Neuronal stem cell (in vitro differentiated cells): ENCODE results near the gene TOM1.

Experiments
- DNase-seq: peaks from one replicate; pipeline ENCODE4 v3.0.0-alpha.2; 2013; ENCODE audit warnings: low spot score
- H2AFZ ChIP-seq: one replicate; pipeline ENCODE4 v1.6.1; 2013; ENCODE audit warnings: mild to moderate bottlenecking, low read length, inconsistent platforms
- H2AK5ac ChIP-seq: 2 replicates; pipeline ENCODE4 v1.6.1; 2013; ENCODE audit warnings: low read depth, mild to moderate bottlenecking, inconsistent platforms, low read length, moderate library complexity, mixed read lengths
- H2BK120ac ChIP-seq: 2 replicates; pipeline ENCODE4 v1.6.1; 2013; ENCODE audit warnings: low read depth, mild to moderate bottlenecking, inconsistent platforms, low read length, moderate library complexity, mixed read lengths
- H2BK12ac ChIP-seq: one replicate; pipeline ENCODE4 v1.6.1; 2013; ENCODE audit warnings: low read length, inconsistent platforms
- H2BK15ac ChIP-seq: 2 replicates; pipeline ENCODE4 v1.6.1; 2013; ENCODE audit warnings: mild to moderate bottlenecking, low read length, inconsistent platforms, mixed read lengths
- H2BK5ac ChIP-seq: one replicate; pipeline ENCODE4 v1.6.1; 2013; ENCODE audit warnings: inconsistent platforms, mild to moderate bottlenecking, low read length, moderate library complexity
- H3K14ac ChIP-seq: one replicate; pipeline ENCODE4 v1.6.1; 2013; ENCODE audit warnings: low read length, inconsistent platforms
- H3K18ac ChIP-seq: 2 replicates; pipeline ENCODE4 v1.6.1; 2013; ENCODE audit warnings: low read length, inconsistent platforms
- H3K23ac ChIP-seq: 2 replicates; pipeline ENCODE4 v1.6.1; 2013; ENCODE audit warnings: low read depth, mild to moderate bottlenecking, mixed read lengths, low read length, inconsistent platforms; ENCODE audit not compliant: poor library complexity
- H3K27ac ChIP-seq: replicated peaks from 3 replicates; pipeline ENCODE4 v1.5.1; 2013; ENCODE audit warnings: low read length, inconsistent platforms
- H3K27me3 ChIP-seq, 3 experiments: 2 replicates each; pipeline ENCODE4 v1.6.1; 2013; ENCODE audit warnings: low read length in 3 of 3, mild to moderate bottlenecking in 2 of 3, inconsistent platforms in 1 of 3, low read depth in 1 of 3, mixed read lengths in 1 of 3, moderate library complexity in 1 of 3; ENCODE audit not compliant: control insufficient read depth in 3 of 3, insufficient read depth in 3 of 3
- H3K36me3 ChIP-seq, 2 donors: replicated peaks in 1 of 2; 2 replicates each; pipeline ENCODE4 v1.6.1; 2013; ENCODE audit warnings: low read length in 2 of 2; ENCODE audit not compliant: control insufficient read depth in 2 of 2, insufficient read depth in 2 of 2
- H3K4ac ChIP-seq: 2 replicates; pipeline ENCODE4 v1.6.1; 2013; ENCODE audit warnings: inconsistent platforms, mild to moderate bottlenecking, low read length, moderate library complexity
- H3K4me1 ChIP-seq, 2 donors: 1 replicate in 1 of 2; 2 replicates in 1 of 2; pipeline ENCODE4 v1.6.1; 2013; ENCODE audit warnings: low read length in 2 of 2, low read depth in 1 of 2; ENCODE audit not compliant: control insufficient read depth in 2 of 2, insufficient read depth in 1 of 2
- H3K4me2 ChIP-seq: one replicate; pipeline ENCODE4 v1.6.1; 2013; ENCODE audit warnings: mild to moderate bottlenecking, low read length, inconsistent platforms; ENCODE audit not compliant: insufficient read depth, poor library complexity, severe bottlenecking
- H3K4me3 ChIP-seq, 2 donors: 2 replicates each; pipeline ENCODE4 v1.5.1; 2013; ENCODE audit warnings: low read length in 2 of 2, mild to moderate bottlenecking in 2 of 2, inconsistent platforms in 1 of 2, moderate library complexity in 1 of 2
- H3K79me1 ChIP-seq: one replicate; pipeline ENCODE4 v1.6.1; 2013; ENCODE audit warnings: low read depth, mild to moderate bottlenecking, inconsistent platforms, low read length, moderate library complexity
- H3K9ac ChIP-seq: one replicate; pipeline ENCODE4 v1.6.1; 2013; ENCODE audit warnings: mild to moderate bottlenecking, low read depth, low read length, inconsistent platforms; ENCODE audit not compliant: poor library complexity
- H3K9me3 ChIP-seq, 2 donors: replicated peaks in 1 of 2; 2 replicates each; pipeline versions ENCODE3 to v1.6.1; 2013; ENCODE audit warnings: low read length in 2 of 2, mild to moderate bottlenecking in 2 of 2, inconsistent platforms in 1 of 2, low read depth in 1 of 2, mixed read lengths in 1 of 2, moderate library complexity in 1 of 2; ENCODE audit not compliant: control insufficient read depth in 2 of 2, insufficient read depth in 1 of 2
- H4K8ac ChIP-seq: one replicate; pipeline ENCODE4 v1.6.1; 2013; ENCODE audit warnings: low read depth, mild to moderate bottlenecking, inconsistent platforms, low read length, moderate library complexity
- H4K91ac ChIP-seq: one replicate; pipeline ENCODE4 v1.6.1; 2013; ENCODE audit warnings: low read length, low read depth, mild to moderate bottlenecking, inconsistent platforms; ENCODE audit not compliant: poor library complexity
- WGBS, 2 donors: extraction: QIAGEN DNeasy Blood & Tissue Kit; methylation state at CpG; one replicate each; pipeline ENCODE4 v1.1.7; 2013; ENCODE audit warnings: missing lambda C conversion rate in 2 of 2, mixed read lengths in 1 of 2; ENCODE audit not compliant: insufficient read length in 2 of 2, insufficient replicate concordance in 1 of 2; ENCODE audit errors: extremely low coverage in 2 of 2; 5-methylcytosine and 5-hydroxymethylcytosine counted together

Gene TOM1

DNA sequence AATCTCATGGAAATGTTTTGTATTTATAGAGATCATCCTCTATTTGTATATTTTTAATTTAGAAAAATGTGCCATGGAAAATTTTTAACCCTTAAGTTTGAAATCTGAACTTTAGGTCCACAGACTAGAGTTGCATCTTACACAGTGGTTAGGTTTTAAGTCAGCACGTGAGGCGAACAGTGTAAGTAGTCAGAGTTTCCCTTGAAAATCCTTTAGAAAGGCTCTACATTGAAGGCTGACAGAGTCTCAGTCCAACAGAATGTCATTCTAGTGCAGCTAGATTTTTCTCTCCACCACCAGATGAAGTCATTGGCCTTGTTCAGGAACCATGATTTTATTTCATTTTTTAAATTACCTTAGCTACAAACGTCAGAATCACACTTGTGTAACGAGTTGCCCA is 23.7 kb upstream of the TOM1 start:
- no peak overlapping the region for H3K4ac ChIP-seq
- peaks cover 24 to 98% of the 10 kb centered on the region in 2 donors for H3K36me3 ChIP-seq
- no peaks in the 10 kb centered on the region for H3K4me1 ChIP-seq
- H3K4me3 ChIP-seq = no peak overlapping the region
- H2AFZ ChIP-seq = no peak overlapping the region
- no peak overlapping the region for H2AK5ac ChIP-seq
- H4K8ac ChIP-seq = no peak overlapping the region
- H2BK5ac ChIP-seq = no peak overlapping the region
- no peak for DNase-seq
- H3K9ac ChIP-seq = no peak overlapping the region
- H2BK15ac ChIP-seq = no peak overlapping the region
- WGBS, 2 donors = no CpG with 5 or more reads among the region's 4 CpGs
- H4K91ac ChIP-seq = no peak overlapping the region
- H3K4me2 ChIP-seq = no peak overlapping the region
- no peak overlapping the region for H3K14ac ChIP-seq
- H3K18ac ChIP-seq = no peak overlapping the region
- no peaks in the 10 kb centered on the region for H3K9me3 ChIP-seq
- H2BK12ac ChIP-seq = no peak overlapping the region
- H3K27ac ChIP-seq = no peak overlapping the region
- H3K23ac ChIP-seq = no peak overlapping the region
- no peaks in the 10 kb centered on the region for H3K27me3 ChIP-seq
- H2BK120ac ChIP-seq = no peak overlapping the region
- no peaks in the 10 kb centered on the region for H3K79me1 ChIP-seq

DNA sequence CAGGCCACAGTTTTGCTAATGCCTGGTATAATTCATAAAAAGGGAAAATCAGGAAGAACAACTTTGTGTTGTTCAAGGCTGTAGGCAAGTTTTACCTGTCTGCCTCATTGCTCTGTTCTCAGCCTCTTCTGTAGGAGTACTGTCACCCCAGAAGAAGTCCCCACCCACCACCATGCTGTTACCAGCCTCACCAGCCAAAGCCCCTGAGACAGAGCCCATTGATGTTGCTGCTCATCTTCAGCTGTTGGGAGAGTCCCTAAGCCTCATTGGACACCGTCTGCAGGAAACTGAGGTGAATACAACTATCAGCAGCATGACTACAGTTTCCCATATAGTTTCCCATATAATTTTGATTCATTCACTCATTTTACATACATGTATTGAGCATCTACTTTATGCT is 11.6 kb upstream of the TOM1 start:
- Histone ChIP-seq H3K9me3 (no peaks in the 10 kb centered on the region), H3K79me1 (no peaks in the 10 kb centered on the region), H4K91ac (no peak overlapping the region), H2BK120ac (no peak overlapping the region), H3K9ac (no peak overlapping the region), H3K27ac (no peak overlapping the region), H3K18ac (no peak overlapping the region), H3K4me3 (no peak overlapping the region), H3K23ac (no peak overlapping the region), H3K27me3 (no peaks in the 10 kb centered on the region), H3K4me1 (no peaks in the 10 kb centered on the region), H4K8ac (no peak overlapping the region), H3K4ac (no peak overlapping the region), H2BK15ac (no peak overlapping the region), H3K14ac (no peak overlapping the region), H3K36me3 (peaks cover 23 to 96% of the 10 kb centered on the region in 2 donors), H2AFZ (no peak overlapping the region), H2BK12ac (no peak overlapping the region), H3K4me2 (no peak overlapping the region), H2BK5ac (no peak overlapping the region), H2AK5ac (no peak overlapping the region)
- no peak for DNase-seq
- no CpG with 5 or more reads among the region's 1 CpG for WGBS, 2 donors

- no peak overlapping the region for H3K27ac ChIP-seq
- H3K4me1 ChIP-seq = no peaks in the 10 kb centered on the region
- H3K4me3 ChIP-seq = no peak overlapping the region
- H3K27me3 ChIP-seq = no peaks in the 10 kb centered on the region
- no peak overlapping the region for H2BK5ac ChIP-seq
- no peak overlapping the region for H2BK15ac ChIP-seq
- no peak overlapping the region for H3K4ac ChIP-seq
- no peak overlapping the region for H3K23ac ChIP-seq
- H2BK12ac ChIP-seq = no peak overlapping the region
- no peaks in the 10 kb centered on the region for H3K9me3 ChIP-seq
- H2AK5ac ChIP-seq = no peak overlapping the region
- peaks cover 26 to 93% of the 10 kb centered on the region in 2 donors for H3K36me3 ChIP-seq
- no peak overlapping the region for H3K18ac ChIP-seq
- no peak overlapping the region for H2BK120ac ChIP-seq
- no peak overlapping the region for H2AFZ ChIP-seq
- DNase-seq = no peak
- H3K9ac ChIP-seq = no peak overlapping the region
- H4K8ac ChIP-seq = no peak overlapping the region
- WGBS, 2 donors = no CpG with 5 or more reads among the region's 3 CpGs
- no peak overlapping the region for H3K4me2 ChIP-seq
- no peak overlapping the region for H3K14ac ChIP-seq
- H4K91ac ChIP-seq = no peak overlapping the region
- no peaks in the 10 kb centered on the region for H3K79me1 ChIP-seq
These were observed 6.9 kb upstream of the TOM1 start for GRCh38 chr22:35292786-35293185.

GRCh38 chr22:35296051-35296450 is 3.6 kb upstream of the TOM1 start:
- Histone ChIP-seq H3K27me3 (no peaks in the 10 kb centered on the region), H2BK5ac (no peak overlapping the region), H3K4me2 (no peak overlapping the region), H2BK120ac (no peak overlapping the region), H3K27ac (no peak overlapping the region), H2BK15ac (no peak overlapping the region), H3K9me3 (no peaks in the 10 kb centered on the region), H3K4ac (no peak overlapping the region), H2AK5ac (no peak overlapping the region), H4K8ac (no peak overlapping the region), H3K18ac (no peak overlapping the region), H3K9ac (no peak overlapping the region), H3K4me3 (no peak overlapping the region), H4K91ac (no peak overlapping the region), H3K79me1 (peaks cover 4% of the 10 kb centered on the region), H2AFZ (no peak overlapping the region), H3K23ac (no peak overlapping the region), H3K14ac (no peak overlapping the region), H3K4me1 (peaks cover 3 to 4% of the 10 kb centered on the region in 2 donors), H3K36me3 (peaks cover 26 to 66% of the 10 kb centered on the region in 2 donors), H2BK12ac (no peak overlapping the region)
- no peak for DNase-seq
